ENCODE measurements around the gene MAMSTR.

DNA sequence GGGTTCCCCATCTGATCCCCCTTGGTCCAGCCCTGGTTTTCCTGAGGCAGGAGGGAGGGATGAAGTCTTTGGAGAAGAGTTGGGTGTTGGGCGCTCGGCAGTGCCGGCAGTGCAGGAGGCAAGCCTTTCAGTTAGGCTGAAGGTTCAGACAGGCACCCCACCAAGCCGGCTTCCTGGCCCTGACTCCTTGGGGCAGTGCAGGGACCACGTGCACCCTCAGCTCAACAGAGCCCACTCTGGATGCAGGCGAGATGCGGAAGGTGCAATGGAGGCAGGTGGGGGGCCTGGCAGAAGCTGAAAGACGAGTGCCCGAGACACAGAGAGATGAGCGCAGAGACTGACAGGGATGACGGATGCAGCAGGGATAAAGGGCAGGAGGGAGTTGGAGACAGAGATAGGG, 11.1 kb downstream of the MAMSTR start:
- TF ChIP-seq POLR2A (IDR thresholded peaks at IDR 0.05; ENCODE audit: low read length): no peak
- no peak for TF ChIP-seq GATA1 (IDR thresholded peaks at IDR 0.05; ENCODE audit: low read depth, low read length)

All from erythroblast (primary cell).